ENCODE measurements around the gene WNT1. TPM values are rescaled to one million over a fixed set of nuclear protein-coding genes. Genes with fewer than 3 reads are reported as not detected.

Gene WNT1
- total RNA-seq, 1 experiment from 2014 or later = not detected

- WGBS (ENCODE audit: extremely low coverage, insufficient read length, low lambda C conversion rate) = no CpG with 5 or more reads among the region's 6 CpGs
- Histone ChIP-seq H3K18ac (ENCODE audit: insufficient read length, low read depth, low read length) (no peak overlapping the region), H2BK5ac (ENCODE audit: insufficient read length, low read length) (no peak overlapping the region), H3T11ph (ENCODE audit: low read length) (no peak overlapping the region), H3K14ac (ENCODE audit: insufficient read depth, low read length) (no peak overlapping the region), H2BK15ac (ENCODE audit: low read depth, low read length) (no peak overlapping the region), H4K8ac (replicated peaks; ENCODE audit: insufficient read length, low read depth, low read length) (no peak overlapping the region), H2BK120ac (ENCODE audit: low read depth, low read length, poor library complexity, severe bottlenecking) (no peak overlapping the region), H2AK5ac (ENCODE audit: insufficient read length, low read length) (no peak overlapping the region), H4K20me1 (ENCODE audit: control insufficient read depth, insufficient read depth, insufficient read length) (no peaks in the 10 kb centered on the region), H3K4me1 (ENCODE audit: insufficient read depth, low read length) (no peaks in the 10 kb centered on the region; the same call in 1 of the 2 replicates), H3K79me1 (ENCODE audit: insufficient read depth, low read depth, low read length, poor library complexity, severe bottlenecking) (no peaks in the 10 kb centered on the region), H3K27me3 (ENCODE audit: insufficient read depth, low read length) (peaks cover 80% of the 10 kb centered on the region), H2BK20ac (ENCODE audit: low read depth, low read length, poor library complexity, severe bottlenecking) (no peak overlapping the region), H3K9me3 (ENCODE audit: control insufficient read depth, low read depth, low read length) (no peaks in the 10 kb centered on the region), H3K4me2 (ENCODE audit: insufficient read depth, insufficient read length, low read length) (no peak overlapping the region), H3K27ac (ENCODE audit: insufficient read length, low read depth, low read length) (no peak overlapping the region), H3K23me2 (ENCODE audit: insufficient read length, low read depth, low read length, poor library complexity, severe bottlenecking) (peaks cover 15% of the 10 kb centered on the region), H3K9ac (ENCODE audit: extremely low read depth, insufficient read length, low read length) (no peak overlapping the region), H3K79me2 (ENCODE audit: insufficient read depth, low read length) (no peaks in the 10 kb centered on the region), H4K5ac (ENCODE audit: insufficient read length, low read depth, low read length) (no peak overlapping the region), H3K4ac (ENCODE audit: low read depth, low read length) (no peak overlapping the region), H2BK12ac (ENCODE audit: insufficient read length, low read depth, low read length) (no peak overlapping the region), H4K91ac (ENCODE audit: insufficient read length, low read depth, low read length) (no peak overlapping the region), H3K56ac (ENCODE audit: insufficient read length, low read depth, low read length) (no peak overlapping the region), H3K23ac (ENCODE audit: insufficient read length, low read depth, low read length) (no peak overlapping the region), H2AFZ (ENCODE audit: low read length) (no peak overlapping the region)
- TF ChIP-seq CTCF (conservative IDR thresholded peaks at IDR 0.05) = no peak
- Mint-ChIP-seq H3K27ac (no peak overlapping the region; a peak in 1 of 7 replicates), H3K36me3 (ENCODE audit: insufficient read depth in 1 of 3, low read depth in 3 of 3) (no peaks in the 10 kb centered on the region; a peak in 1 of 7 replicates), H3K27me3 (ENCODE audit: low read depth) (peaks cover 98% of the 10 kb centered on the region), H3K4me1 (peaks cover 24 to 50% of the 10 kb centered on the region in 2 experiments), H3K4me3 (peak overlapping the region; percentile 31 to 49; a peak in 2 of 5 replicates), H3K9me3 (peaks cover 0 to 7% of the 10 kb centered on the region in 2 experiments; a peak in 4 of 5 replicates)
- no peak for DNase-seq
These were observed 4.4 kb downstream of the WNT1 start for GRCh38 chr12:48982397-48983080.

Measured in H9 (cell line).